Mucosa of rectum (tissue), 2 donors: ENCODE data around the gene KCNAB3.
A peak's percentile ranks its signal among the peaks of the same experiment; 100 is the strongest.

ENCODE experiments used
- H3K27ac ChIP-seq, 2 donors: one replicate each; pipeline ENCODE4 v1.7.0; 2013; ENCODE audit warnings: inconsistent platforms in 2 of 2, low read depth in 2 of 2, low read length in 2 of 2
- H3K27me3 ChIP-seq, 2 donors: one replicate each; pipeline ENCODE4 v1.7.0; 2013; ENCODE audit warnings: low read length in 2 of 2; ENCODE audit not compliant: control insufficient read depth in 2 of 2, insufficient read depth in 2 of 2
- H3K36me3 ChIP-seq, 2 donors: one replicate each; pipeline ENCODE4 v1.7.0; 2013; ENCODE audit warnings: low read length in 2 of 2; ENCODE audit not compliant: control insufficient read depth in 2 of 2, insufficient read depth in 2 of 2
- H3K4me1 ChIP-seq, 2 donors: one replicate each; pipeline ENCODE4 v1.7.0; 2013; ENCODE audit warnings: low read length in 2 of 2, mild to moderate bottlenecking in 1 of 2; ENCODE audit not compliant: control insufficient read depth in 2 of 2, insufficient read depth in 2 of 2
- H3K4me3 ChIP-seq, 2 donors: one replicate each; pipeline ENCODE4 v1.7.0; 2013; ENCODE audit warnings: low read length in 2 of 2
- H3K9ac ChIP-seq, 2 donors: one replicate each; pipeline ENCODE4 v1.7.0; 2013; ENCODE audit warnings: low read length in 2 of 2, low read depth in 1 of 2, mild to moderate bottlenecking in 1 of 2
- H3K9me3 ChIP-seq, 2 donors: one replicate each; pipeline ENCODE4 v1.7.0; 2013; ENCODE audit warnings: low read length in 2 of 2; ENCODE audit not compliant: control insufficient read depth in 2 of 2
- donor health status: healthy.
- donor health status: Normal muscosa, but diverticular disease.

The KCNAB3 gene

DNA sequence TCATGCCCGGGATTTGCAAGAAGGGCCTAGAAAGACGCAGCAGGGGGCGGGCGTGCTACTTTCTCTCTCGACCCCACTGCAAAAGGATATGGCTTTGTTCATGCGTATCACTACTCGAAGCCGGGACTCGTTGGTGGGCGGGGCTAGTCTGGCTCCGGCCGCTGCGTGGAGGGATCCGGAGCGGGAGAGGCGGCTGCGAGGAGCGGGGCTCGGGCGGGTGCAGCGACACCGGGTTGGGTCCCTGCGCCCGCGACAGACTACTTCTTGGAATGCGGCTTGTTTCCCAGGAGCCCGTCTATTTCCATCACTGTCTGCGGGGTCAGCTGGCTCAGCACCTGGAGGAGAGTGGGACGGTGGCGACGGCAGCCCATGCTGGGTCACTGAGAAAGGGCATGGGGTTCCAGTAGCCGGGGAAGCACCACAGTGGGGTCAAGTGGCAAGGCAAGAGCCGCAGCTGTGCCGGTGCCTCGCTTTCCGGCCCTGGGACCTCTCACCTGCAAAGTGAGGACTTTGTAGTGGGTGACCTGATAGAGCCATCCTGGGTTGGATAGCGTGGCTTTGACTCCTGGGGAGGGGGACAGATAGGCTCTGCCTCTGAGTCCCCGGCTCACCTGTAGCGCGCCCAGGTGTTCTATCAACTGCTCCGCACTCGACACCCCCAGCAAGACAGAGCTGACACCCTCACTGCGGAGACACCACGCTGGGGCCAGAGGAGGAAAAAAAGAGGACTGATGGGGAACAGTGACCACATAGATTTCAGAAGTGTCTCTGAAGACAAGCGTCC is 6.6 kb downstream of the KCNAB3 start:
- H3K4me3 ChIP-seq: peak overlapping the region; percentile 71 to 78
- no peaks in the 10 kb centered on the region for H3K36me3 ChIP-seq
- peaks cover 8 to 11% of the 10 kb centered on the region in 2 donors for H3K4me1 ChIP-seq
- peak overlapping the region; percentile 15 to 61 for H3K27ac ChIP-seq
- H3K9me3 ChIP-seq: no peaks in the 10 kb centered on the region
- H3K27me3 ChIP-seq: no peaks in the 10 kb centered on the region
- H3K9ac ChIP-seq: peak overlapping the region; percentile 68 to 76

DNA sequence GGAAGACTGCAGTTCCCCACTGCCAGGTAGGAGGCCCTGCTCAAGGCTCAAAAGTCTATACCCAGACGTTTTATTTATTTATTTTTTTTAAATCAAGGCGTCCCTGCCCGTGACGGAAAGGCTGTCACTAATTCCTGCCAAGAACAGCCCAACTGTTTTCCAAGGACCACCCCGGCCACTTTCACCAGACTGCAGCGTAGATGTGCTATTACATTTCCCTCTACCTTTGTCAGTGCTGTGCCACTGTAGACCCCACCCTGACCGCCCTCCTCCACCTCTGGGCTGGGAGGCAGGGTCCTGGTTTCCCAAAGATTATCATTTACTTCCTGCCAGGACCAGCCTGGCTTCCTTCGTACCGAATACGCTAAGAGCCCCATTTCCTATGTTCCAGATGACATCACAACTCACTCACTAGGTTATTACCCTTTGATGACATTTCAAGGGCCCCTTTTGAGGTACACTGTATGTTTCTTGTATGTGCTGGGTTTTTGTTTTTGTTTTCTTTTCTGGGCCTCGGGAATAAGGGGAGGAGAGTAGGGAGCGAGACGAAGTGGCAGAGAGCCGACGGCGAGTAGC is 7.3 kb downstream of the KCNAB3 start:
- peaks cover 8 to 11% of the 10 kb centered on the region in 2 donors for H3K4me1 ChIP-seq
- no peaks in the 10 kb centered on the region for H3K36me3 ChIP-seq
- H3K27ac ChIP-seq: peak overlapping the region; percentile 15 to 61
- peak overlapping the region; percentile 71 to 78 for H3K4me3 ChIP-seq
- H3K9ac ChIP-seq: peak overlapping the region; percentile 68 to 76
- no peaks in the 10 kb centered on the region for H3K9me3 ChIP-seq
- no peaks in the 10 kb centered on the region for H3K27me3 ChIP-seq

DNA sequence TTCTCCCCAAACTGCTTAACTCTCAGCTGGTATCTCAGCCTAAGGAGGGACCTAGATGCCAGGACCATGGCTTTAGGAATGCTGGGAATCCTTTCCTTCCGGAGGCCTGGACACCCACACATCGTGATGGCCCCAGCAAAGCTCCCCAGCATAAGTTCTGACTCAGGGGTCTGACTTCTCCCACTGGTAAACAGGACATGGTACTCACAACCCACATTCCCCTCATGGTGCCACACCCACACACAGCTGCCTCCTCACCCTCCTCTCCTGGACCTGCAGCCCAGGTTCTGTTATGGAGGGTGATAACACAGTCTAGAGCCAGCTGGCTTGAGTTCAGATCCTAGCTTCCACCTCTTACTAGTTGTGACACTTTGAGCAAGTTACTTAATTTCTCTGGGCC is 12.8 kb downstream of the KCNAB3 start:
- no peaks in the 10 kb centered on the region for H3K9me3 ChIP-seq
- H3K4me3 ChIP-seq: peak overlapping the region in 1 of 2 donors; percentile 89
- H3K9ac ChIP-seq: no peak overlapping the region
- no peaks in the 10 kb centered on the region for H3K27me3 ChIP-seq
- peaks cover 1 to 4% of the 10 kb centered on the region in 2 donors for H3K36me3 ChIP-seq
- peaks cover 10 to 20% of the 10 kb centered on the region in 2 donors for H3K4me1 ChIP-seq
- peak overlapping the region in 1 of 2 donors; percentile 92 for H3K27ac ChIP-seq

DNA sequence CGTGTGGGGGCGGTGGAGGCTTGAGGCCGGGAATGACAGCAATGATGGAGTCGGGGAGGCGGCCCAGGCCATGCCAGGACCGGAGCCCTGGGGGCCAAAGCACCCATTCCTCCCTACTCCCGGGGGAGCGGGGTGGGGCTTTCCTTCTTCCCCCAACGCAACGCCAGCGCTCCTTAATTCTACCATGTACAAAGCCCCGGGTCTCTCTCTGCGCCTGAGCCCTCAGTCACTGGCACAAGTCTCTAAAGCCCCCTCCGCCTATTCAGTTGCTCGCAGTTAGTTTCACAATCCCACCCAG is 13.3 kb downstream of the KCNAB3 start:
- peak overlapping the region; percentile 86 to 89 for H3K4me3 ChIP-seq
- peak overlapping the region; percentile 90 to 92 for H3K27ac ChIP-seq
- peaks cover 10 to 20% of the 10 kb centered on the region in 2 donors for H3K4me1 ChIP-seq
- H3K36me3 ChIP-seq: peaks cover 6 to 8% of the 10 kb centered on the region in 2 donors
- H3K9me3 ChIP-seq: no peaks in the 10 kb centered on the region
- H3K27me3 ChIP-seq: no peaks in the 10 kb centered on the region
- peak overlapping the region; percentile 56 to 76 for H3K9ac ChIP-seq

DNA sequence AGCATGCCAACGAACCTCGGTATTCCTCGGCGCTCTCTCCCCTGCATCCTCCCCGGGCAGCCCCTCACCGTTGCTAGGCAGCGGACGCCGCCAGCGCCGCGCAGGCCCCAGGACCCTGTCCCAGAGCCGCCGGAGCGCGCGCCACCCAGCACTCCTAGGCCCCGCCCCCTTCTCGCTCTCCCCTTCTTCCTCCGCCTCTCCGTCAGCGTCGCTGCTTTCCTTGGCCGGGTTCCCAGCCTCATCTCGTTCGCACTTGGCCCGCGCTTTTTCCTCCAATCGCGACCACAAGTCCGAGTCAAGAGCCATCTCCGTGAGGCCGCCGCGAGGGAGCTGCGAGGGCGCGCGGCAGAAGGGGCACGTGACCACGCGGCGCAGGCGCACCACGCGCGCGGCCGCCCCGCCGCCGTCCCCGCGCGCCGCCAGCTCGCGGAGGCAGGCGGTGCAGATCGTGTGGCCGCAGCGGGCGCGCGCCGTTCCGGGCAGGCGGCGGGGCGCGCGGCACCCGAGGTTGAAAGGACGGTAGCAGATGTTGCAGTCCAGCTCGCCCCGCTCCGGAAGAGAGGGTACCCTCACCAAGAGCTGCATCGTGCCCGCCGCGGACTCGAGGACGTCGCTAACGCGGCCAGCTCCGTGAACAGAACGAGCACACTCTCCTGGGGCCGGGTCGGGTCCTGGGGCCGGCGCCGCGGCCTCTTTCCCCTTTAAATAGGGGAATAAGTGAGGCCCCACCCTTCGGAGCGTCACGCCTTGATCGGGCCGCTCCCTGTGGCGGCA is 13.9 kb downstream of the KCNAB3 start, which contains the start of gene RNF227:
RNF227 (minus strand) TSS at position 679 of the 774 bp plus-strand sequence; CDS start at position 585, 94 bp downstream.
- peak within 1 kb of the TSS; percentile 90 to 92 for H3K27ac ChIP-seq
- peaks cover 11 to 13% of the 10 kb centered on the region in 2 donors for H3K36me3 ChIP-seq
- H3K4me3 ChIP-seq: peak within 1 kb of the TSS; percentile 86 to 89
- H3K27me3 ChIP-seq: no peaks in the 10 kb centered on the region
- no peaks in the 10 kb centered on the region for H3K9me3 ChIP-seq
- peaks cover 10 to 20% of the 10 kb centered on the region in 2 donors for H3K4me1 ChIP-seq
- H3K9ac ChIP-seq: peak within 1 kb of the TSS; percentile 76 to 77

DNA sequence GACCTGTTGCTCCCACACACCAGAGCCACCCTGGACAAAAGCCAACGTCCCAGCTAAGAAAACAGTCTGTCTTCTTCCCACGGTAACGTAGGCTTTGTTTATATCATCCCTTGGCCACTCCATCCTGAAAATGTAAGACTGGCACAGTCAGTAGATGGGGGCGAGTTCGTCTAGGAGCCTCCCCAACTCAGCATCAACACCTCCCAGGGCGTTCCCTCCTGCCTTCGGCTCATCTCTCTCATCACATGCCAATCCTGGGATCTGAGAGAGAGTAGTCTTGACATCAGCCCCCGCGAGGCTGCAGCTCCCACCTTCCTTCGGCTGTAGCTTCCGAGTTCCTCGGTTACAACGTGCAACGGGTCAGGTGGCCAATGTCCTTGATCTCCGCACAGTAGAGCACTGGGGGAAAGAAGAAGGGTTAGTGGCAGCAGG is 14.5 kb downstream of the KCNAB3 start:
- no peaks in the 10 kb centered on the region for H3K27me3 ChIP-seq
- H3K9ac ChIP-seq: peak overlapping the region; percentile 76 to 77
- H3K9me3 ChIP-seq: no peaks in the 10 kb centered on the region
- H3K36me3 ChIP-seq: peaks cover 17 to 19% of the 10 kb centered on the region in 2 donors
- peak overlapping the region; percentile 86 to 89 for H3K4me3 ChIP-seq
- peak overlapping the region; percentile 90 to 92 for H3K27ac ChIP-seq
- H3K4me1 ChIP-seq: peaks cover 10 to 20% of the 10 kb centered on the region in 2 donors

DNA sequence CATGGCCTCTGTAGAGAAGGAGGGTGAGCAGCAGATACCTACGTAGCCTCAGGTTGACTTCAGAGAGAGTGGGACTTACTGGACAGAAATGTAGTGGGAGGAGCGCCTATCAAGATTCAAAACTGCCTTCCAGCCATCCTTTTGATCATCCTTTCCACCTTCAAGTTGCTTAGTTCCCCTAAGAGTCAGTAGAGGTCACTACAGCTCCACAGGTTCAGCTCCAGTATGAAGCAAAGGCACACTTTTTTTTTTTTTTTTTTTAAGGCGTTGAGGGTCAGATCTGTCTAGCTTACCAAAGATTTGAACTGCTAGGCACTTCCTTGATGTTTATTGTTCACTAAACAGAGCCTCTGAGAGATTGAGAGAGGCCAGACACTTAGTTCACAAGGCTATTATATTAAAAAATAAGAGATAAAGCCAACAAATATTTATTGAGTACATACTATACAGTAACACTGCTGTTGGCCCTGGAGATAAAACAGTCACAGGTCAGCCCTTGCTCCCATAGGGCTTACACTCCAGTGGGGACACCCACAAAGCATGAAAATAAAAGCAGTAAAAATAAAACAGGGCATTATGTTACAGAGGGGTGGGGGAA is 16.6 kb downstream of the KCNAB3 start:
- Histone ChIP-seq H3K4me3 (no peak overlapping the region), H3K9ac (no peak overlapping the region), H3K9me3 (no peaks in the 10 kb centered on the region), H3K4me1 (peaks cover 10 to 20% of the 10 kb centered on the region in 2 donors), H3K27ac (no peak overlapping the region), H3K36me3 (peaks cover 28 to 35% of the 10 kb centered on the region in 2 donors), H3K27me3 (no peaks in the 10 kb centered on the region)

DNA sequence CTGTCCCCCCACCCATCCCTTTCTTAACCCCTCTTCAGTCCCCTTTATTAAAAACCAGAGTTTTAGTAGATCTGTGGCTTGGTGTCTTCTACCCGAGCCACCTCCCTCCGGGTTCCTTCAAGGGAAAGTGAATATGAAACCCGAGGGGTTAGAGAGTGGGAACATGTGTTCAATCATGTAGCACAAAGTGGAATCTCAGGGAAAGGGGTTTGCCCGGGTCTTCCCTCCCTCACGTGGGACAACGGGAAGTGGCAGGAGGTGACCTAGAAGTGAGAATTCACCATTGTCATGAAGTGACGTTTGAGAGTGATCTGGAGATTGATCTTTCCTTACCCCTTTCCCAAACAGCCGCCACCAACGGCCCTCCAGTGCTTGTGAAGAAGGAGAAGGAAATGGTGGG is 18.5 kb downstream of the KCNAB3 start:
- H3K9me3 ChIP-seq: no peaks in the 10 kb centered on the region
- H3K4me3 ChIP-seq: no peak overlapping the region
- H3K27me3 ChIP-seq: no peaks in the 10 kb centered on the region
- H3K27ac ChIP-seq: no peak overlapping the region
- H3K4me1 ChIP-seq: peaks cover 5 to 13% of the 10 kb centered on the region in 2 donors
- H3K36me3 ChIP-seq: peaks cover 43 to 53% of the 10 kb centered on the region in 2 donors
- H3K9ac ChIP-seq: no peak overlapping the region

DNA sequence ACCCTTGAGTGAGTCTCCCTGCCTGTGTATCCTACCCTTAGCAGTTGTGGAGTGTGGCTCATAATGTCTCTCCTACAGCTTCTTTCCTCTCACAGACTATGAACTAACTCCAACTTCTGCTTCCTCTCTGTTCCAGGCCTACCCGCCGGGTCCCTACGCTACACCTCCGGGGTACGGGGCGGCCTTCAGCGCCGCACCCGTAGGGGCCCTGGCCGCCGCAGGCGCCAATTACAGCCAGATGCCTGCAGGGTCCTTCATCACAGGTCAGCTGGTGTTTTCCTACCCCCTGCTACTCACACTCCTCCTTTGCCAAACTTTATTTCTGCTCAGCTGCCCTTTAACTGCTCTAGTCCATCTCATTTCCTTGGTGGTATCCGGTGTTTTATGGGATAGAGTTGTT is 18.9 kb downstream of the KCNAB3 start:
- no peak overlapping the region for H3K4me3 ChIP-seq
- no peak overlapping the region for H3K9ac ChIP-seq
- no peaks in the 10 kb centered on the region for H3K9me3 ChIP-seq
- peaks cover 5 to 12% of the 10 kb centered on the region in 2 donors for H3K4me1 ChIP-seq
- H3K27me3 ChIP-seq: no peaks in the 10 kb centered on the region
- H3K27ac ChIP-seq: no peak overlapping the region
- peaks cover 47 to 57% of the 10 kb centered on the region in 2 donors for H3K36me3 ChIP-seq
